Suprapubic skin (tissue), 4 donors: ENCODE data around the gene RPS3A.

ENCODE experiments used
- CTCF ChIP-seq, 2 donors: fragments of 200-600 bp in 1 of 2; fragments of 450-650 bp in 1 of 2; sonication (generic) in 1 of 2; IDR thresholded peaks; one replicate each; pipeline ENCODE4 v1.5.1; 2016 to 2019; ENCODE audit warnings: antibody characterized with exemption in 2 of 2, mild to moderate bottlenecking in 1 of 2, moderate library complexity in 1 of 2
- POLR2A ChIP-seq, 2 donors: fragments of 450-650 bp; IDR thresholded peaks; one replicate each; pipeline ENCODE4 v1.6.1; 2017; ENCODE audit warnings: antibody characterized with exemption in 2 of 2, mild to moderate bottlenecking in 2 of 2, moderate library complexity in 2 of 2
- POLR2AphosphoS5 ChIP-seq, 3 donors: sonication (generic); formaldehyde crosslinking; IDR thresholded peaks; one replicate each; pipeline ENCODE4 v1.6.1; 2017; ENCODE audit warnings: antibody characterized with exemption in 3 of 3

- TF ChIP-seq POLR2A (IDR thresholded peaks at IDR 0.05) (no peak), CTCF (IDR thresholded peaks at IDR 0.05) (no peak), POLR2AphosphoS5 (IDR thresholded peaks at IDR 0.05) (no peak)
These were observed 44.4 kb downstream of the RPS3A start for GRCh38 chr4:151143811-151144210.
